CD4-positive, alpha-beta memory T cell (primary cell): ENCODE measurements around the gene CXXC5. TPM values are rescaled to one million over a fixed set of nuclear protein-coding genes. Genes with fewer than 3 reads are reported as not detected.

ENCODE experiments used
- CTCF ChIA-PET: fragments of 350-600 bp; sonication (Branson Sonifier 250); formaldehyde crosslinking; loops from one replicate; lab custom pipeline; 2021; ENCODE audit warnings: inconsistent platforms; ENCODE audit not compliant: partially characterized antibody; lab: Charles Lee
- POLR2A ChIA-PET: fragments of 350-600 bp; sonication (Branson Sonifier 250); formaldehyde crosslinking; loops from one replicate; lab custom pipeline; 2021; ENCODE audit not compliant: partially characterized antibody; lab: Charles Lee
- DNase-seq, 5 donors: peaks; one replicate each; pipeline versions ENCODE4 v3.0.0 to v3.0.0-alpha.2; 2020 to 2022; ENCODE audit warnings: mixed read lengths in 1 of 5
- H3K27ac ChIP-seq: one replicate; pipeline ENCODE4 v1.7.0; 2013; ENCODE audit warnings: low read depth, low read length
- H3K27me3 ChIP-seq: 2 replicates; pipeline ENCODE4 v1.7.0; 2013; ENCODE audit warnings: mild to moderate bottlenecking, low read length, moderate library complexity; ENCODE audit not compliant: insufficient read depth
- H3K36me3 ChIP-seq: 2 replicates; pipeline ENCODE4 v1.7.0; 2013; ENCODE audit warnings: mild to moderate bottlenecking, low read length, moderate library complexity; ENCODE audit not compliant: insufficient read depth
- H3K4me1 ChIP-seq: 2 replicates; pipeline ENCODE4 v1.7.0; 2013; ENCODE audit warnings: mild to moderate bottlenecking, low read length, moderate library complexity; ENCODE audit not compliant: insufficient read depth
- H3K4me3 ChIP-seq, 2 donors: one replicate each; pipeline ENCODE4 v1.7.0; 2013; ENCODE audit warnings: low read length in 2 of 2, mild to moderate bottlenecking in 1 of 2
- H3K9me3 ChIP-seq, 2 donors: one replicate each; pipeline ENCODE4 v1.7.0; 2013; ENCODE audit warnings: low read length in 2 of 2, control low read depth in 1 of 2; ENCODE audit not compliant: control insufficient read depth in 1 of 2
- H3K27ac Mint-ChIP-seq, 7 donors: one replicate each; pipeline ENCODE4 v1.8.0; 2020 to 2021; ENCODE audit warnings: mixed read lengths in 7 of 7, mild to moderate bottlenecking in 6 of 7, inconsistent platforms in 3 of 7, moderate library complexity in 3 of 7
- H3K27me3 Mint-ChIP-seq, 2 donors: one replicate each; pipeline ENCODE4 v1.8.0; 2020 to 2021; ENCODE audit warnings: mixed read lengths in 2 of 2
- H3K36me3 Mint-ChIP-seq, 2 donors: one replicate each; pipeline ENCODE4 v1.8.0; 2020 to 2021; ENCODE audit warnings: mixed read lengths in 2 of 2, inconsistent platforms in 1 of 2, mild to moderate bottlenecking in 1 of 2
- H3K4me1 Mint-ChIP-seq, 4 donors: one replicate each; pipeline ENCODE4 v1.8.0; 2020 to 2021; ENCODE audit warnings: mixed read lengths in 4 of 4, mild to moderate bottlenecking in 1 of 4
- H3K4me3 Mint-ChIP-seq, 8 donors: one replicate each; pipeline ENCODE4 v1.8.0; 2020 to 2021; ENCODE audit warnings: mixed read lengths in 8 of 8, mild to moderate bottlenecking in 7 of 8, moderate library complexity in 6 of 8, inconsistent platforms in 3 of 8
- H3K9me3 Mint-ChIP-seq, 8 donors: one replicate each; pipeline ENCODE4 v1.8.0; 2020 to 2021; ENCODE audit warnings: mixed read lengths in 8 of 8, mild to moderate bottlenecking in 5 of 8, inconsistent platforms in 3 of 8, moderate library complexity in 1 of 8
- intact Hi-C: fragments of 100-400 bp; cut with micrococcal nuclease; formaldehyde crosslinking; loops from one replicate; pipeline ENCODE4 v1.15.1; 2023
- polyA plus RNA-seq, 2 donors: library from polyadenylated mRNA; unstranded; fragments of 300-500 nt; fragmentation: Illumina TruSeq; gene quantifications; one replicate each; pipeline ENCODE4 v1.2.3, GENCODE V29; 2021
- total RNA-seq, 2 experiments: library from RNA; stranded (reverse); gene quantifications; one replicate each; pipeline ENCODE4 v1.2.3, GENCODE V29; 2021

CXXC5 gene
- total and polyA plus RNA-seq, 4 experiments from 2014 or later, result 1.6 to 5.5 (median 3.1) TPM

DNA sequence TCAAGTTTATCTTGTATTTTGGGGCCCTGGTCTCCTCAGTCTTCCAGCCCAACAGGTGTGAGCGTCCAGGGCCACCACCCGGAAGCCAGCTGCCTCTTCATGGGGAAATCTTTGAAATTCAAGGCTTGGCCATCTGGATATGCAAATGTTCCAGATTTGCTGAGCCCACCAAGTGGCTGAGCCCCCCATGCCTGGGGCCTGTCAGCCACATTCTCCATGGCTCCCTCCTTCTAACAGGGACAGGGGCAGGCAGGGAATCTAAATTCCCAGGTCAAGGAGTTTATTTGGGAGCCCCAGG is 14.2 kb upstream of the CXXC5 start:
- Mint-ChIP-seq H3K36me3 (peaks cover 6 to 18% of the 10 kb centered on the region in 2 donors), H3K4me1 (peaks cover 22 to 47% (median 36%) of the 10 kb centered on the region in 4 donors), H3K9me3 (no peaks in the 10 kb centered on the region), H3K4me3 (no peak overlapping the region), H3K27me3 (no peaks in the 10 kb centered on the region), H3K27ac (no peak overlapping the region)
- DNase-seq, result no peak
- no peak overlapping the region for H3K27ac ChIP-seq
- no peaks in the 10 kb centered on the region for H3K27me3 ChIP-seq
- CTCF ChIA-PET, result interaction anchor here (0.5 to 8.6 kb wide), 43 partner anchors 8 to 335 kb away, joined by 3 to 151 read pairs (median 4); partner anchors contain the start of gene CXXC5
- no peaks in the 10 kb centered on the region for H3K36me3 ChIP-seq
- H3K4me1 ChIP-seq, result peaks cover 24% of the 10 kb centered on the region
- no peak overlapping the region for H3K4me3 ChIP-seq
- no peaks in the 10 kb centered on the region for H3K9me3 ChIP-seq
- POLR2A ChIA-PET, result interaction anchor here (1.0 to 4.7 kb wide), 5 partner anchors 56 to 132 kb away, joined by 3 to 28 read pairs (median 4); no protein-coding TSS in a partner anchor
- intact Hi-C loops, result no loop called here

DNA sequence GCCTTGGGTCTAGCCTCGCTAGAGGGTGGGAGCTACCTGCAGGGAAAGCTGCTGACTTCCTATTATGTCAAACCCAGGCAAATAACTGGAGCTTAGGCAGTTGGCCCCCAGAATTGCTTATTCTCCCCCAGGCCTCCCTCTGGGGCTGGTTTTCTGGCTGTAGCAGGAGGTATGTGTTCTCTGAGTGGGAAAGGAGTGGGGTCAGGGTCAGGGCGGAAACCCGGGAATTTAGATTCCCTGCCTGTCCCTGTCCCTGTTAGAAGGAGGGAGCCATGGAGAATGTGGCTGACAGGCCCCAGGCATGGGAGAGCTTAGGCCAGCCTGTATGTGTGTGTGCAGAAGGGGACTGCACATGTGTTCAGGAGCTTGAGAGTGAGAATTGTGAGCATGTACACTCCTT is 13.6 kb upstream of the CXXC5 start:
- H3K27ac Mint-ChIP-seq, result peak overlapping the region in 1 of 7 donors; percentile 86
- Histone ChIP-seq H3K36me3 (no peaks in the 10 kb centered on the region), H3K27me3 (no peaks in the 10 kb centered on the region), H3K4me1 (peaks cover 24% of the 10 kb centered on the region), H3K9me3 (no peaks in the 10 kb centered on the region), H3K27ac (no peak overlapping the region), H3K4me3 (no peak overlapping the region)
- CTCF ChIA-PET, result interaction anchor here (0.7 to 8.6 kb wide), 31 partner anchors 9 to 232 kb away, joined by 3 to 151 read pairs (median 5); no protein-coding TSS in a partner anchor
- intact Hi-C loops, result no loop called here
- POLR2A ChIA-PET, result interaction anchor here (1.3 to 4.7 kb wide), 4 partner anchors 10 to 132 kb away, joined by 3 to 28 read pairs (median 4); no protein-coding TSS in a partner anchor
- H3K36me3 Mint-ChIP-seq, result peaks cover 4 to 13% of the 10 kb centered on the region in 2 donors
- no peaks in the 10 kb centered on the region for H3K9me3 Mint-ChIP-seq
- H3K27me3 Mint-ChIP-seq, result no peaks in the 10 kb centered on the region
- no peak overlapping the region for H3K4me3 Mint-ChIP-seq
- peaks cover 22 to 47% (median 36%) of the 10 kb centered on the region in 4 donors for H3K4me1 Mint-ChIP-seq
- DNase-seq, result no peak

DNA sequence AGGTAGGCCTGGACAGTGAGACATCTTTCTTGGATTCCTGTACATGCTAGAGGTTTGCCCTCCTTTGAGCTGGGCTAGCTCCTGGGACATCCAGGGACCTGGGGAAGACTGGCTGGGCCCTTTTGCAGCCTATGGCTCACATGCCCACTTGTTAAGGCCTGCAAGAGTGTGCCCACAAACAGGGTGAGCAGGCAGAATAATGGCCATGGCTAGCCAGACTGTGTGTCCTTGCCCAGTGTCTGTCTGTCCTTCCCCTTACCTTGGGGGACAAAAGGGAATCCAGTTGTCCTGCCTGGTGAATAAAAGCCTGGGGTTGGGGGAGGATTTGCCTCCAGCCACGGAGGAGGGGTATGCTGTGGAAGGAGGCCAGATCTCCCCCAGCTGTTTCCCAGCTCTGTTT is 13.0 kb upstream of the CXXC5 start:
- peak overlapping the region in 3 of 7 donors; percentile 28 to 52 (median 29) for H3K27ac Mint-ChIP-seq
- peak overlapping the region in 3 of 8 donors; percentile 13 to 82 (median 44) for H3K4me3 Mint-ChIP-seq
- H3K4me1 Mint-ChIP-seq, result peaks cover 22 to 47% (median 36%) of the 10 kb centered on the region in 4 donors

DNA sequence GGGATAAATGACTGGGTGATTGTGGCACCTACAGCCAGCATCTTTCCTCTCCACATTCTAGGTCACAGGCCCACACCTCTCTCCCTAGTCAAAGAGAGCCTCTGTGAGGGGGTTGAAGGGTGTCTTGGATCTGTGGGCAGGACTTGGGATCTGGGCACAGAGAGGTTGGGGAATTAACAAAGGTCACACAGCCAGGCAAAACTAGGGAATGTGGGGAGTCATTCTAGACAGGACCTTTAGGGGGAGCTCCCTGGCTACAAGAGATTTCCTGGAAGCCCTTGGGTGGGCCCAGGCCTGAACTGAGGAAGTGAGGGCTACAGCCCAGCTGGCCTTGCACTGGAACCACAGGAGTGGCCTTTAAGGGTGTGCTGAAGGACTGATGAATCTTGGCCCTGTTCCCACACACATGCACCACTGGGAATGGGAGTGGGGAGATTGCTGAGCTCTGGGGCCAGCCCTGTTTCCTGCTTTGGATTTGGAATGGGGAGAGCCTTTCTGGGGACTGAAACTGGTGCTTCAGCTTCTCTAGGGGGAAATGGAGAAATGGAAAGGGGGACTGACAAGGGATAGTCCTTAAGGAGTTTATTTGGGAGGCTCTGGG is 12.4 kb upstream of the CXXC5 start:
- Histone ChIP-seq H3K27ac (no peak overlapping the region), H3K4me1 (peaks cover 24% of the 10 kb centered on the region), H3K9me3 (no peaks in the 10 kb centered on the region), H3K27me3 (no peaks in the 10 kb centered on the region), H3K4me3 (no peak overlapping the region), H3K36me3 (no peaks in the 10 kb centered on the region)
- H3K27ac Mint-ChIP-seq, result peak overlapping the region; percentile 20 to 92 (median 43)
- H3K36me3 Mint-ChIP-seq, result peaks cover 4 to 6% of the 10 kb centered on the region in 2 donors
- H3K27me3 Mint-ChIP-seq, result no peaks in the 10 kb centered on the region
- ChIA-PET POLR2A (interaction anchor here (0.9 to 4.7 kb wide), 10 partner anchors 8 to 197 kb away, joined by 3 to 28 read pairs (median 6); partner anchors contain the start of genes CXXC5, DNAJC18, STING1 and UBE2D2), CTCF (interaction anchor here (0.7 to 8.6 kb wide), 21 partner anchors 9 to 232 kb away, joined by 3 to 151 read pairs (median 4); partner anchors contain the start of gene CXXC5)
- intact Hi-C loops, result loop anchor here (1.0 to 5.0 kb wide), 3 partner anchors 74 to 213 kb away; partner anchors contain the start of gene UBE2D2
- peak overlapping the region in 7 of 8 donors; percentile 52 to 82 (median 72) for H3K4me3 Mint-ChIP-seq
- DNase-seq, result no peak
- H3K4me1 Mint-ChIP-seq, result peaks cover 22 to 47% (median 35%) of the 10 kb centered on the region in 4 donors
- H3K9me3 Mint-ChIP-seq, result no peaks in the 10 kb centered on the region

More for the DNA sequence above, 13.0 kb upstream of the CXXC5 start:
- Histone ChIP-seq H3K27ac (no peak overlapping the region), H3K4me1 (peaks cover 24% of the 10 kb centered on the region), H3K9me3 (no peaks in the 10 kb centered on the region), H3K36me3 (no peaks in the 10 kb centered on the region), H3K27me3 (no peaks in the 10 kb centered on the region), H3K4me3 (no peak overlapping the region)
- no peak for DNase-seq
- H3K36me3 Mint-ChIP-seq, result peaks cover 4 to 8% of the 10 kb centered on the region in 2 donors
- intact Hi-C loops, result loop anchor here (1.0 to 5.0 kb wide), 3 partner anchors 74 to 213 kb away; partner anchors contain the start of gene UBE2D2
- ChIA-PET CTCF (interaction anchor here (0.9 to 8.6 kb wide), 21 partner anchors 9 to 232 kb away, joined by 3 to 151 read pairs (median 4); partner anchors contain the start of gene CXXC5), POLR2A (interaction anchor here (0.9 to 4.7 kb wide), 9 partner anchors 8 to 131 kb away, joined by 3 to 28 read pairs (median 6); partner anchors contain the start of genes CXXC5 and UBE2D2)
- no peaks in the 10 kb centered on the region for H3K27me3 Mint-ChIP-seq
- H3K9me3 Mint-ChIP-seq, result no peaks in the 10 kb centered on the region

DNA sequence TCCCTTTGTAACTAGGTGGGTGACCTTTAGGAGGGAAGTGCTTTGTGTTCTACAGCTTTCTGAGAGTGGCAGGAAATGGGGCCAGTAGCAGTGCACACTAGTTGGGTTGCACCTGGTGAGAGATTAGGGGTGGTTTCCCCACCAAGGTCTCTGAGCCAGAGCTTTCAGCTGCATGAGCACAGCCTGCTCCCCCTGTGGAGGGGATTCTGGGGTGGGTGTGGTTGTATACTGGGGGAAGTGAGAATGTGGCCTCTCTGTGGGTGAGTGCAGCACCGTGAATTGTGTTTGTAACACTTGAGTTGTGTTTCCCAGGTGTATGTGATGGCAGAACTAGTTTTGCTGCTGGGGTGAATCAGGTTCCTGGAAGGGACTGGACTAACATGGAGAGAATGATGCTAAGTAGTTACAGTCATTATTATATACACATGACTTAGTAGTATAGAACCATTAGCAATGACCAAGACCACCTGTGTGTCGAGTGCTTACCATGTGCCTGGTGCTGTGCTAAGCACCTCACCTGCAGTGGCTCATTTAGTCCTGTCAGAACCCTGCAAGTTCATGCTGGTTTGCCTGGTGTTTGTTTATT is 11.8 kb upstream of the CXXC5 start:
- intact Hi-C loops, result loop anchor here (5.0 kb wide), 2 partner anchors 111 to 214 kb away; no protein-coding TSS in a partner anchor
- H3K9me3 Mint-ChIP-seq, result no peaks in the 10 kb centered on the region
- peaks cover 24% of the 10 kb centered on the region for H3K4me1 ChIP-seq
- H3K27me3 ChIP-seq, result no peaks in the 10 kb centered on the region
- no peak overlapping the region for H3K27ac ChIP-seq
- no peaks in the 10 kb centered on the region for H3K36me3 ChIP-seq
- DNase-seq, result peak; percentile 58 to 87 (median 67)
- H3K4me3 ChIP-seq, result no peak overlapping the region
- peak overlapping the region in 6 of 7 donors; percentile 43 to 92 (median 74) for H3K27ac Mint-ChIP-seq
- no peaks in the 10 kb centered on the region for H3K27me3 Mint-ChIP-seq
- no peaks in the 10 kb centered on the region for H3K9me3 ChIP-seq
- peak overlapping the region; percentile 46 to 82 (median 74) for H3K4me3 Mint-ChIP-seq
- ChIA-PET POLR2A (interaction anchor here (0.7 to 4.7 kb wide), 12 partner anchors 9 to 197 kb away, joined by 3 to 28 read pairs (median 6); partner anchors contain the start of genes CXXC5, DNAJC18, STING1 and UBE2D2), CTCF (interaction anchor here (0.7 to 8.6 kb wide), 21 partner anchors 8 to 233 kb away, joined by 3 to 151 read pairs (median 4); partner anchors contain the start of gene CXXC5)
- peaks cover 4 to 5% of the 10 kb centered on the region in 2 donors for H3K36me3 Mint-ChIP-seq
- peaks cover 22 to 47% (median 35%) of the 10 kb centered on the region in 4 donors for H3K4me1 Mint-ChIP-seq

DNA sequence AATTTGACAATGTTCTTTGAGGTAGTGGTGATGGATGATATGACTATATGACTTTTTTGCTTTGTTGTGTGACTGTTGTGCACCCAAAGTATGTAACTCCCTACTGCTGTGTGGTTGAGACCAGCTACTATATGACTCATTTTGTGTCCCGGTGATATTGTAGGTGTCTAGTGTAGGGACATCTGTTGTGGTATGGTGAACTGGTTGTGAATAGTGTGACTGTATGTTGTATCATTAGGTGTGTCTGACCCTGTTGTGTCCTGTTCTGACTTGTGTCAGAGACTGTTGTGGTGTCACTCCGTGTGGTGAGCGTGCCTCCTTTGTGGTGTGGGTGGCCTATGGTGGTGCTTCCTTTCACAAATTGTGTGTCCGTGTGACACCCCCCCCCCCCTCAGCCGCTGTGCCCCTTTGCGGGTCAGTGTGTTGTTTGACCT is 11.2 kb upstream of the CXXC5 start:
- Histone ChIP-seq H3K36me3 (no peaks in the 10 kb centered on the region), H3K27ac (no peak overlapping the region), H3K4me1 (peaks cover 24% of the 10 kb centered on the region), H3K27me3 (no peaks in the 10 kb centered on the region), H3K4me3 (no peak overlapping the region), H3K9me3 (no peaks in the 10 kb centered on the region)
- DNase-seq, result peak in 2 of 5 donors; percentile 23 to 68
- Mint-ChIP-seq H3K4me1 (peaks cover 22 to 47% (median 38%) of the 10 kb centered on the region in 4 donors), H3K9me3 (no peaks in the 10 kb centered on the region), H3K27me3 (no peaks in the 10 kb centered on the region), H3K4me3 (peak overlapping the region; percentile 22 to 82 (median 74)), H3K27ac (peak overlapping the region; percentile 8 to 92 (median 74)), H3K36me3 (peaks cover 2 to 4% of the 10 kb centered on the region in 2 donors)
- intact Hi-C loops, result loop anchor here (5.0 kb wide), 2 partner anchors 110 to 215 kb away; no protein-coding TSS in a partner anchor
- POLR2A ChIA-PET, result interaction anchor here (0.7 to 4.7 kb wide), 7 partner anchors 11 to 198 kb away, joined by 3 to 28 read pairs (median 7); partner anchors contain the start of genes CXXC5, DNAJC18 and STING1
- CTCF ChIA-PET, result interaction anchor here (0.9 to 8.6 kb wide), 8 partner anchors 8 to 131 kb away, joined by 3 to 151 read pairs (median 32); no protein-coding TSS in a partner anchor
